HUES6 (cell line): ENCODE data around the gene AP5B1.

Source experiments
- H3K27ac ChIP-seq: 2 replicates; pipeline ENCODE4 v1.7.0; 2013; ENCODE audit warnings: low read depth, mild to moderate bottlenecking, low read length, inconsistent platforms
- H3K27me3 ChIP-seq: 2 replicates; pipeline ENCODE4 v1.6.1; 2013; ENCODE audit warnings: low read length; ENCODE audit not compliant: control insufficient read depth, insufficient read depth
- H3K36me3 ChIP-seq: 2 replicates; pipeline ENCODE4 v1.6.1; 2013; ENCODE audit warnings: low read length; ENCODE audit not compliant: control insufficient read depth, insufficient read depth
- H3K4me1 ChIP-seq: 2 replicates; pipeline ENCODE4 v1.6.1; 2013; ENCODE audit warnings: low read length; ENCODE audit not compliant: control insufficient read depth, insufficient read depth
- H3K4me3 ChIP-seq: 2 replicates; pipeline ENCODE4 v1.5.1; 2013; ENCODE audit warnings: low read depth, low read length
- H3K9ac ChIP-seq: one replicate; pipeline ENCODE4 v1.6.1; 2013; ENCODE audit warnings: mild to moderate bottlenecking, low read length
- H3K9me3 ChIP-seq: 2 replicates; pipeline ENCODE4 v1.6.1; 2013; ENCODE audit warnings: low read depth, low read length; ENCODE audit not compliant: control insufficient read depth, insufficient read depth

Gene AP5B1

GRCh38 chr11:65781962-65782815 lies 1.4 kb upstream of the AP5B1 start:
- Histone ChIP-seq H3K27ac (no peak overlapping the region), H3K9ac (no peak overlapping the region), H3K9me3 (no peaks in the 10 kb centered on the region), H3K4me3 (no peak overlapping the region), H3K36me3 (peaks cover 21% of the 10 kb centered on the region), H3K4me1 (peaks cover 14% of the 10 kb centered on the region), H3K27me3 (peaks cover 54% of the 10 kb centered on the region)

GRCh38 chr11:65781152-65781961 lies 581 bp upstream of the AP5B1 start:
- no peak overlapping the region for H3K27ac ChIP-seq
- H3K4me1 ChIP-seq: peaks cover 14% of the 10 kb centered on the region
- H3K27me3 ChIP-seq: peaks cover 46% of the 10 kb centered on the region
- H3K9me3 ChIP-seq: no peaks in the 10 kb centered on the region
- H3K4me3 ChIP-seq: peak overlapping the region; percentile 85
- H3K9ac ChIP-seq: peak overlapping the region; percentile 37
- peaks cover 25% of the 10 kb centered on the region for H3K36me3 ChIP-seq

GRCh38 chr11:65779919-65780769 lies 632 bp downstream of the AP5B1 start:
- no peaks in the 10 kb centered on the region for H3K9me3 ChIP-seq
- H3K9ac ChIP-seq: peak overlapping the region; percentile 78
- peaks cover 14% of the 10 kb centered on the region for H3K4me1 ChIP-seq
- peaks cover 25% of the 10 kb centered on the region for H3K36me3 ChIP-seq
- peak overlapping the region; percentile 55; the same call in 1 of the 2 replicates for H3K27ac ChIP-seq
- H3K27me3 ChIP-seq: peaks cover 34% of the 10 kb centered on the region
- H3K4me3 ChIP-seq: peak overlapping the region; percentile 85

GRCh38 chr11:65779669-65779918 lies 1.2 kb downstream of the AP5B1 start:
- H3K9ac ChIP-seq: peak overlapping the region; percentile 10
- H3K36me3 ChIP-seq: peaks cover 25% of the 10 kb centered on the region
- peaks cover 14% of the 10 kb centered on the region for H3K4me1 ChIP-seq
- peaks cover 28% of the 10 kb centered on the region for H3K27me3 ChIP-seq
- H3K4me3 ChIP-seq: peak overlapping the region; percentile 85
- 0 out of 2 replicates have a peak, but pooled peaks cover 3% of the 10 kb centered on the region for H3K9me3 ChIP-seq
- no peak overlapping the region for H3K27ac ChIP-seq

- Histone ChIP-seq H3K4me3 (peak overlapping the region; percentile 85), H3K4me1 (peaks cover 9% of the 10 kb centered on the region), H3K27me3 (peaks cover 23% of the 10 kb centered on the region), H3K9ac (peak overlapping the region; percentile 10), H3K9me3 (0 out of 2 replicates have a peak, but pooled peaks cover 3% of the 10 kb centered on the region), H3K27ac (no peak overlapping the region), H3K36me3 (peaks cover 25% of the 10 kb centered on the region)
Measured at GRCh38 chr11:65778901-65779668, 1.7 kb downstream of the AP5B1 start.

- no peak overlapping the region for H3K27ac ChIP-seq
- H3K36me3 ChIP-seq: peaks cover 25% of the 10 kb centered on the region
- H3K4me1 ChIP-seq: 0 out of 2 replicates have a peak, but pooled peaks cover 5% of the 10 kb centered on the region
- H3K9me3 ChIP-seq: 0 out of 2 replicates have a peak, but pooled peaks cover 3% of the 10 kb centered on the region
- peaks cover 19% of the 10 kb centered on the region for H3K27me3 ChIP-seq
- no peak overlapping the region for H3K9ac ChIP-seq
- H3K4me3 ChIP-seq: no peak overlapping the region
Measured at GRCh38 chr11:65778431-65778900, 2.3 kb downstream of the AP5B1 start.

- no peak overlapping the region for H3K27ac ChIP-seq
- no peak overlapping the region for H3K9ac ChIP-seq
- H3K9me3 ChIP-seq: 0 out of 2 replicates have a peak, but pooled peaks cover 3% of the 10 kb centered on the region
- 0 out of 2 replicates have a peak, but pooled peaks cover 5% of the 10 kb centered on the region for H3K4me1 ChIP-seq
- H3K27me3 ChIP-seq: peaks cover 15% of the 10 kb centered on the region
- no peak overlapping the region for H3K4me3 ChIP-seq
- H3K36me3 ChIP-seq: peaks cover 25% of the 10 kb centered on the region
Measured at GRCh38 chr11:65777821-65778361, 2.9 kb downstream of the AP5B1 start.

- H3K27ac ChIP-seq: no peak overlapping the region
- no peak overlapping the region for H3K4me3 ChIP-seq
- 0 out of 2 replicates have a peak, but pooled peaks cover 5% of the 10 kb centered on the region for H3K4me1 ChIP-seq
Measured at GRCh38 chr11:65777241-65777640, 3.5 kb downstream of the AP5B1 start.

GRCh38 chr11:65776710-65777141 lies 4.0 kb downstream of the AP5B1 start:
- H3K36me3 ChIP-seq: peaks cover 25% of the 10 kb centered on the region
- 0 out of 2 replicates have a peak, but pooled peaks cover 3% of the 10 kb centered on the region for H3K9me3 ChIP-seq
- peaks cover 4% of the 10 kb centered on the region; the same call in 1 of the 2 replicates for H3K27me3 ChIP-seq
- no peaks in the 10 kb centered on the region for H3K4me1 ChIP-seq
- H3K27ac ChIP-seq: no peak overlapping the region
- H3K4me3 ChIP-seq: no peak overlapping the region
- H3K9ac ChIP-seq: no peak overlapping the region

More at GRCh38 chr11:65777241-65777640, 3.5 kb downstream of the AP5B1 start:
- Histone ChIP-seq H3K9me3 (0 out of 2 replicates have a peak, but pooled peaks cover 3% of the 10 kb centered on the region), H3K9ac (no peak overlapping the region), H3K27me3 (peaks cover 9% of the 10 kb centered on the region), H3K36me3 (peaks cover 25% of the 10 kb centered on the region)
